Measurements from ENCODE around the gene TEX51.

Gene TEX51

GRCh38 chr2:126913329-126913728 lies 14.6 kb downstream of the TEX51 start:
- no peak for DNase-seq (ENCODE audit: low read depth in 4 of 4, low spot score in 1 of 4)

GRCh38 chr2:126913881-126914615 lies 15.4 kb downstream of the TEX51 start:
- DNase-seq (ENCODE audit: low read depth in 4 of 4, low spot score in 1 of 4): no peak

GRCh38 chr2:126914811-126915500 lies 16.3 kb downstream of the TEX51 start:
- DNase-seq (ENCODE audit: low read depth in 4 of 4, low spot score in 1 of 4): no peak

GRCh38 chr2:126915903-126916302 lies 17.2 kb downstream of the TEX51 start:
- DNase-seq (ENCODE audit: low read depth in 4 of 4, low spot score in 1 of 4): no peak

- DNase-seq (ENCODE audit: low read depth in 4 of 4, low spot score in 1 of 4): no peak
Observed at GRCh38 chr2:126916744-126917143, 18.1 kb downstream of the TEX51 start.

- no peak for DNase-seq (ENCODE audit: low read depth in 4 of 4, low spot score in 1 of 4)
Observed at GRCh38 chr2:126921066-126921465, 22.4 kb downstream of the TEX51 start.

- DNase-seq (ENCODE audit: low read depth in 4 of 4, low spot score in 1 of 4): no peak
Observed at GRCh38 chr2:126930970-126931590, 32.4 kb downstream of the TEX51 start.

GRCh38 chr2:126932529-126932928 lies 33.8 kb downstream of the TEX51 start:
- no peak for DNase-seq (ENCODE audit: low read depth in 4 of 4, low spot score in 1 of 4)

GRCh38 chr2:126932966-126933710 lies 34.4 kb downstream of the TEX51 start:
- DNase-seq (ENCODE audit: low read depth in 4 of 4, low spot score in 1 of 4): no peak

- DNase-seq (ENCODE audit: low read depth in 4 of 4, low spot score in 1 of 4): no peak
Observed at GRCh38 chr2:126933711-126934091, 35.0 kb downstream of the TEX51 start.

- DNase-seq (ENCODE audit: low read depth in 4 of 4, low spot score in 1 of 4): no peak
Observed at GRCh38 chr2:126934809-126935208, 36.1 kb downstream of the TEX51 start.

GRCh38 chr2:126935774-126936173 lies 37.1 kb downstream of the TEX51 start:
- no peak for DNase-seq (ENCODE audit: low read depth in 4 of 4, low spot score in 1 of 4)

- no peak for DNase-seq (ENCODE audit: low read depth in 4 of 4, low spot score in 1 of 4)
Observed at GRCh38 chr2:126936219-126936723, 37.6 kb downstream of the TEX51 start.

- no peak for DNase-seq (ENCODE audit: low read depth in 4 of 4, low spot score in 1 of 4)
Observed at GRCh38 chr2:126940331-126940730, 41.6 kb downstream of the TEX51 start.

- no peak for DNase-seq (ENCODE audit: low read depth in 4 of 4, low spot score in 1 of 4)
Observed at GRCh38 chr2:126942427-126943203, 43.9 kb downstream of the TEX51 start.

- DNase-seq (ENCODE audit: low read depth in 4 of 4, low spot score in 1 of 4): no peak
Observed at GRCh38 chr2:126943612-126944348, 45.1 kb downstream of the TEX51 start.

- no peak for DNase-seq (ENCODE audit: low read depth in 4 of 4, low spot score in 1 of 4)
Observed at GRCh38 chr2:126945118-126945517, 46.4 kb downstream of the TEX51 start.

GRCh38 chr2:126946318-126947102 lies 47.8 kb downstream of the TEX51 start:
- DNase-seq (ENCODE audit: low read depth in 4 of 4, low spot score in 1 of 4): no peak

- DNase-seq (ENCODE audit: low read depth in 4 of 4, low spot score in 1 of 4): no peak
Observed at GRCh38 chr2:126947103-126947429, 48.4 kb downstream of the TEX51 start.

All from stimulated activated CD4-positive, alpha-beta T cell treated with anti-CD3 and anti-CD28 coated beads, Interleukin-1b, Interleukin-23, amount 100 ng/mL, for 24 hours (primary cell).